Naive thymus-derived CD4-positive, alpha-beta T cell (primary cell): ENCODE measurements around the gene MYO16. TPM values are rescaled to one million over a fixed set of nuclear protein-coding genes. Genes with fewer than 3 reads are reported as not detected.

ENCODE experiments used
- ATAC-seq: fragments of 150-1000 bp; cut with Tn5 transposase; 2 replicates; pipeline ENCODE4 v1.10.0; 2021; ENCODE audit warnings: mild to moderate bottlenecking, moderate library complexity
- CTCF ChIA-PET: fragments of 350-600 bp; sonication (Branson Sonifier 250); formaldehyde crosslinking; loops from one replicate; lab custom pipeline; 2021; ENCODE audit warnings: antibody characterized with exemption; lab: Charles Lee
- POLR2A ChIA-PET: fragments of 350-600 bp; sonication (Branson Sonifier 250); formaldehyde crosslinking; loops from one replicate; lab custom pipeline; 2021; ENCODE audit warnings: antibody characterized with exemption, inconsistent platforms; lab: Charles Lee
- DNase-seq, 9 donors: peaks; one replicate each; pipeline versions ENCODE4 v3.0.0 to v3.0.0-alpha.2; 2020 to 2022; ENCODE audit warnings: mixed read lengths in 1 of 9
- H3K27ac ChIP-seq: one replicate; pipeline ENCODE4 v1.7.0; 2013; ENCODE audit warnings: mild to moderate bottlenecking, low read depth, low read length, moderate library complexity
- H3K27me3 ChIP-seq, 2 donors: one replicate each; pipeline ENCODE4 v1.7.0; 2013; ENCODE audit warnings: low read length in 2 of 2, mild to moderate bottlenecking in 2 of 2, moderate library complexity in 2 of 2; ENCODE audit not compliant: control insufficient read depth in 2 of 2, insufficient read depth in 2 of 2
- H3K36me3 ChIP-seq, 3 experiments: 1 replicate in 2 of 3; 2 replicates in 1 of 3; pipeline ENCODE4 v1.7.0; 2013; ENCODE audit warnings: low read length in 3 of 3, mild to moderate bottlenecking in 3 of 3, moderate library complexity in 1 of 3; ENCODE audit not compliant: insufficient read depth in 3 of 3, control insufficient read depth in 2 of 3
- H3K4me1 ChIP-seq, 2 donors: one replicate each; pipeline ENCODE4 v1.7.0; 2013; ENCODE audit warnings: low read length in 2 of 2, mild to moderate bottlenecking in 2 of 2, moderate library complexity in 1 of 2; ENCODE audit not compliant: control insufficient read depth in 2 of 2, insufficient read depth in 2 of 2
- H3K4me3 ChIP-seq: 2 replicates; pipeline ENCODE4 v1.7.0; 2013; ENCODE audit warnings: mild to moderate bottlenecking, low read length
- H3K9me3 ChIP-seq, 3 experiments: 1 replicate in 2 of 3; 2 replicates in 1 of 3; pipeline ENCODE4 v1.7.0; 2013; ENCODE audit warnings: low read length in 3 of 3; ENCODE audit not compliant: control insufficient read depth in 2 of 3
- H3K27ac Mint-ChIP-seq, 9 donors: one replicate each; pipeline ENCODE4 v1.8.0; 2020 to 2022; ENCODE audit warnings: mixed read lengths in 9 of 9, mild to moderate bottlenecking in 8 of 9, moderate library complexity in 5 of 9, inconsistent platforms in 2 of 9
- H3K27me3 Mint-ChIP-seq, 5 donors: one replicate each; pipeline ENCODE4 v1.8.0; 2021 to 2022; ENCODE audit warnings: mixed read lengths in 5 of 5, mild to moderate bottlenecking in 1 of 5
- H3K36me3 Mint-ChIP-seq, 5 donors: one replicate each; pipeline ENCODE4 v1.8.0; 2020 to 2022; ENCODE audit warnings: mixed read lengths in 5 of 5, mild to moderate bottlenecking in 3 of 5, inconsistent platforms in 1 of 5
- H3K4me1 Mint-ChIP-seq, 7 donors: one replicate each; pipeline ENCODE4 v1.8.0; 2020 to 2022; ENCODE audit warnings: mixed read lengths in 7 of 7, mild to moderate bottlenecking in 3 of 7, inconsistent platforms in 1 of 7
- H3K4me3 Mint-ChIP-seq, 10 donors: one replicate each; pipeline ENCODE4 v1.8.0; 2020 to 2022; ENCODE audit warnings: mild to moderate bottlenecking in 10 of 10, mixed read lengths in 10 of 10, moderate library complexity in 6 of 10, inconsistent platforms in 2 of 10
- H3K9me3 Mint-ChIP-seq, 11 donors: one replicate each; pipeline ENCODE4 v1.8.0; 2020 to 2022; ENCODE audit warnings: mixed read lengths in 11 of 11, mild to moderate bottlenecking in 4 of 11, inconsistent platforms in 1 of 11, moderate library complexity in 1 of 11
- intact Hi-C, 2 donors: fragments of 100-400 bp; cut with micrococcal nuclease; formaldehyde crosslinking; loops; one replicate each; pipeline ENCODE4 v1.15.1; 2023
- polyA plus RNA-seq, 2 donors: library from polyadenylated mRNA; unstranded; fragments of 300-500 nt; fragmentation: Illumina TruSeq; gene quantifications; one replicate each; pipeline ENCODE4 v1.2.3, GENCODE V29; 2021
- total RNA-seq, 6 experiments: library from RNA in 5 of 6; stranded (reverse) in 5 of 6; gene quantifications; 1 replicate in 5 of 6; 2 replicates in 1 of 6; pipeline ENCODE4 v1.2.3 and lab custom pipeline; 2021 to 2026

Gene MYO16
- total and polyA plus RNA-seq, 7 experiments from 2014 or later: 0.10 to 1.4 (median 1.4) TPM; not detected in 4

DNA sequence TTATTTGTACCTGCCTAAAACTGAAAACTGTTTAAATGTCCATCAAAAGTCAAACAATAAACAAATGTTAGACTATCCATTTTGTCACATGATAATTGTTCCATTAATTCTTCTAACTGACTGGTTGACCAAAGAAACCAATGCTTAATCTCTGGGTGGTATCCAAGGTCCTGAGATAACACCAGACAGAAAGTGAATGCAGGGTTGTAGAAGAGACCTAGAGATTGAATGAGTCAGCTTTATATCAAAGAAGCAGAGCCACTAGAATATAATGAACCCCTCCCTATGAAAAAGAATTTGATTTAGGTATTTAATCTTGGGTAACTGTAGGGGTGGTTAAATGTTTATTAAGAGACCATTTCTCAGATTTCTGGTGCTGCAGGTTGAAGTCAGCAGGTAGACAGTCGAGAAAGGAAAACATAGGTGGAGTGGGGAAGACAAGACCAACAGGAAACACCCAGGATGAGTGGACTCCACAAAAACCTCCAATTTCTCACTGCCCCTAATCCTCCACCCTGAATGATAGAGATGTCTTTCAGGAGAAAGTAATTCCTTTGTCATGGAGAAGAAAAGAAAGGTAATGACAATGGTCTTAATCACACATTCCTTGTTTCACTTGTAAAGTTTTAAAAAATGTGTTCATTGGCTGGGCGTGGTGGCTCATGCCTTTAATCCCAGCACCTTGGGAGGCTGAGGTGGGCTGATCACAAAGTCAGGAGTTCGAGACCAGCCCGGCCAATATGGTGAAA is 620.5 kb downstream of the MYO16 start:
- Histone ChIP-seq H3K27me3 (no peaks in the 10 kb centered on the region), H3K4me1 (no peaks in the 10 kb centered on the region), H3K36me3 (no peaks in the 10 kb centered on the region), H3K9me3 (no peaks in the 10 kb centered on the region), H3K4me3 (no peak overlapping the region), H3K27ac (no peak overlapping the region)
- ChIA-PET CTCF (no interaction called here), POLR2A (no interaction called here)
- H3K27me3 Mint-ChIP-seq: peaks cover 0 to 14% (median 9%) of the 10 kb centered on the region in 5 donors
- H3K9me3 Mint-ChIP-seq: peaks cover 0 to 17% (median 4%) of the 10 kb centered on the region in 11 donors
- intact Hi-C loops: no loop called here
- no peaks in the 10 kb centered on the region for H3K36me3 Mint-ChIP-seq
- ATAC-seq (no peak), DNase-seq (no peak)
- no peak overlapping the region for H3K4me3 Mint-ChIP-seq
- no peaks in the 10 kb centered on the region for H3K4me1 Mint-ChIP-seq
- H3K27ac Mint-ChIP-seq: no peak overlapping the region

DNA sequence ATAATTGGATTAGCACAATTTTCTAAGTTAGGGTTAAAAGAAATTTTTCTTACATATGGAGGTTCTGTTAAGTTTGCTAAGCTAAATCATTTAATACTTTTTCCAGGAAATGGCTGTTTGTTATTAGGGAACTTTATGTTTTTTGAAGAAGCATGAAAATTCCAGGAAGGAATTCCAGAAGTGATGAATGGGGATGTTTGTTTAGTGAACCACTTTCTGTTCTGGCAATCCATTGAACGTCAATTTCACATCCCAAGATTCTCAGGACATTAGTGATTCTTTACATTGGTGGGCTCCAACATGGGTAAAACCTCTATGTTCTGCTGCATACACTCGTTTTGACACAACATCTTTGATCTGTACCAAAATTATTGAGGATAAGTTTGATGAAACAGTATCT is 622.5 kb downstream of the MYO16 start:
- Histone ChIP-seq H3K9me3 (no peaks in the 10 kb centered on the region), H3K27me3 (no peaks in the 10 kb centered on the region), H3K4me3 (no peak overlapping the region), H3K36me3 (no peaks in the 10 kb centered on the region), H3K27ac (no peak overlapping the region), H3K4me1 (no peaks in the 10 kb centered on the region)
- Mint-ChIP-seq H3K36me3 (no peaks in the 10 kb centered on the region), H3K4me1 (no peaks in the 10 kb centered on the region), H3K27me3 (peaks cover 0 to 16% (median 6%) of the 10 kb centered on the region in 5 donors), H3K9me3 (peaks cover 0 to 24% (median 5%) of the 10 kb centered on the region in 11 donors), H3K27ac (no peak overlapping the region), H3K4me3 (no peak overlapping the region)
- intact Hi-C loops: no loop called here
- ChIA-PET CTCF (no interaction called here), POLR2A (no interaction called here)
- DNase-seq (no peak), ATAC-seq (no peak)

DNA sequence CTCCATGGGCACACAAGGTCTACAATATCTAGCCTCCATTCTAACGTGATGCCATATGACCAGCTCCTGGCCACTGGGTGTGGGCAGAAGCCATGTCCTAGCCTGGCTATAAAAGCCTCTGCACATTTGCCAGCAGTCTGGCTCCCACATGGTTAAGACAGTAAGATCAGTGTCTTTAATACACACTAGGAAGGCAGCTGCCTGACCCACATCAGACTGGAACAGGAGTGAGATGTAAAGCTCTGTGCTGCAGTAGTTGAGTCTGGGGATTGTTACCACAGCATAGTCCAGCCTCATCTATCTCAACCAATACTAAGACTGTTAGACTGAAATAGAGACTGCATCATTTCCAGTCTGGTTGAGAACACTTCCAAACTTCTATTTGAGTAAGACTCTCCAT is 623.9 kb downstream of the MYO16 start:
- no peak overlapping the region for H3K4me3 ChIP-seq
- no peaks in the 10 kb centered on the region for H3K9me3 ChIP-seq
- DNase-seq (no peak), ATAC-seq (no peak)
- Mint-ChIP-seq H3K36me3 (no peaks in the 10 kb centered on the region), H3K27me3 (peaks cover 0 to 16% (median 9%) of the 10 kb centered on the region in 5 donors), H3K9me3 (peaks cover 0 to 19% (median 5%) of the 10 kb centered on the region in 11 donors), H3K4me3 (no peak overlapping the region), H3K4me1 (no peaks in the 10 kb centered on the region), H3K27ac (no peak overlapping the region)
- H3K27me3 ChIP-seq: no peaks in the 10 kb centered on the region
- intact Hi-C loops: no loop called here
- H3K36me3 ChIP-seq: no peaks in the 10 kb centered on the region
- no peaks in the 10 kb centered on the region for H3K4me1 ChIP-seq
- CTCF ChIA-PET: no interaction called here
- POLR2A ChIA-PET: no interaction called here
- H3K27ac ChIP-seq: no peak overlapping the region

DNA sequence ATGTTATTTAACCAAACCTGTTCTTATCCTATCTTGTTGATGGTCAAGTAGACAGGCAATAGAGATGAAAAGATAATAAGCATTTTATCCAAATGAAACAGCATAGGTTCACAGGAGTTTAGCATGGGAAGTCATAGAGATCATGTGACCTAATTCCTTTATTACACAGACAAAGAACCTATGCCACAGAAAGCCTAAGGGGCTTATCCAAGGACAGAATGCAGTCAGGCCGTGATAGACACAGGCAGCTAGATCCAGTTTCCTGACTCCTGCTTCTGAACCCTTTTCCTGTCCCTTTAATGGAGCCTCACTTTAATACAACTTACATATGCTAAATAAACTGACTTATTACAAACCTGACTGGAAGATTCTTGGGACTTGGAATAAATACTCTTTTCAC is 624.9 kb downstream of the MYO16 start:
- no peak overlapping the region for H3K4me3 Mint-ChIP-seq
- no peak overlapping the region for H3K27ac Mint-ChIP-seq
- H3K36me3 ChIP-seq: no peaks in the 10 kb centered on the region
- DNase-seq (no peak), ATAC-seq (no peak)
- H3K9me3 Mint-ChIP-seq: peaks cover 0 to 11% (median 5%) of the 10 kb centered on the region in 11 donors
- H3K4me1 Mint-ChIP-seq: no peaks in the 10 kb centered on the region
- CTCF ChIA-PET: no interaction called here
- no peaks in the 10 kb centered on the region for H3K9me3 ChIP-seq
- H3K27me3 Mint-ChIP-seq: peaks cover 0 to 16% (median 9%) of the 10 kb centered on the region in 5 donors
- H3K27me3 ChIP-seq: no peaks in the 10 kb centered on the region
- intact Hi-C loops: no loop called here
- no peak overlapping the region for H3K27ac ChIP-seq
- H3K36me3 Mint-ChIP-seq: no peaks in the 10 kb centered on the region
- H3K4me3 ChIP-seq: no peak overlapping the region
- H3K4me1 ChIP-seq: no peaks in the 10 kb centered on the region
- POLR2A ChIA-PET: no interaction called here

DNA sequence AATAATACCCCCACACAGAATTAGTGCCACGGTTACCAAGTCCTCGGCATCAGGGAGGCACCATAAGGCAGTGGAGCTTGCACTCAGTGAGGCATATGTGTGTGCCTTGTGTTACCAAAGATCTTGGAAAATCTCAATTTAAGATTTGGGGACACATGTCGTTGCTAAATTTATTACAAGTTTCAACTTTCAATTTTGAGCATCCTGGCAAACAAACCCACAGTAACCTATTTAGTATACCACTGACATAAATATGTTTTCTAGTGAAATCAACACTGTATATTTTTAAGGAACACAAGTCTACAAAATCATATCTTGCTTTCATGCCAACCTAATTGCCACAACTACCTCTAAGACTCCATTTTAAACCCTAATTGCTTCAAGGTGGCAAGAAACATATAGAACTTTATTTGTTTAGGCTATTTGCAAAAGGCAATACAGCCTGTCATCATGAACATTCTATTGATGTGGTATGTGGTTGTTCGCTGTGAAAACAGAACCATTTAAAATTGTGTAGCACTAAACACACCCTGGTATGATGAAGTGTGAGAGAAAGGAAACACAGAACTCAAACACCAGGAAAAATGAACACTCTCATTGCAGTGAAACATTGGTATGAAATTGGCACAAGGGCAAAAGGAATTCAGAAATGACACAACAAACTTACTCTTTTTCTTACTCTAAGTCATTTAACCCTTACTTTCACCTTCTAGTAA is 625.9 kb downstream of the MYO16 start:
- Mint-ChIP-seq H3K4me1 (no peaks in the 10 kb centered on the region), H3K27ac (no peak overlapping the region), H3K27me3 (peaks cover 0 to 16% (median 9%) of the 10 kb centered on the region in 5 donors), H3K36me3 (no peaks in the 10 kb centered on the region), H3K4me3 (no peak overlapping the region), H3K9me3 (peaks cover 0 to 11% (median 5%) of the 10 kb centered on the region in 11 donors)
- ChIA-PET CTCF (no interaction called here), POLR2A (no interaction called here)
- no peak overlapping the region for H3K27ac ChIP-seq
- H3K27me3 ChIP-seq: no peaks in the 10 kb centered on the region
- ATAC-seq: no peak
- no peak overlapping the region for H3K4me3 ChIP-seq
- no peaks in the 10 kb centered on the region for H3K9me3 ChIP-seq
- H3K4me1 ChIP-seq: no peaks in the 10 kb centered on the region
- intact Hi-C loops: no loop called here
- no peaks in the 10 kb centered on the region for H3K36me3 ChIP-seq
- no peak for DNase-seq

DNA sequence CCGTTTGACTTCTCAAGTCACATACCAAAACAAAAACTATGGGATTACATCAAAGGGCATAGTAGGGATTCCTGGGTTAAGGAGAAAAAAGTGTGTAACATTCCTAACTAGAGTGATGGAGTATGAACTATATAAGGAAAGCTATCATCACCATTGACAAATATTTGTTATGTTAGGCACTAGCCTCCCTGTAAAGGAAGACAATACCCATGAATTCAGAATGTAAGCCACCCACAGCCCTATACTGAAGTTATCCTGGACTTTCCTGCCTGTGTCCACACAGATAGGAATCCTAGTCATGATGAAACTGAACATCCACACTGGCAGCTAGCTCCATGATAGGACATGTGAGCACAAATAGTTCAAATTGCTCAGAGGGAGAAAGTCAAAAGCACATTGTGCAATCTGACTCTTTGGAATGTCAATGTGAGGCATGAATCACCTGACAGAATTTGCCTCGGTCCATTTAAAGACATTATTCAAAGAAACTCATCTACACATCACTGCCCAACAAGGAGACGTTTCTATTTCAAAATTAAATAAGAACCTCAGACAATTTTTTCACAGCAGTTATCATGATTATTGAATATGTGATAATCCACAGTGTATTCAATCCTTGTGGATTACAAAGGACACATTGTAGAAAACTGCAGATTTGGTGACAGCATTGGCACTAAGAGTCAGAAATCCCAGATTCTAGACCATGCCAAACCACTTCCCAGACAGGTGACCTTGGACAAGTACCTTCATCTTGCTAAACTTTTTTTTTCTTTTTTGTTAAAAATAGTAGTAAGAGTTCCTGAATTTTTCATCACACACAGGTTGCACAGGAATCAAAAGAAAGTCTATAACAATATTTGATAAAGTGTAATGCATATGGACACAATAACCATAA is 627.7 kb downstream of the MYO16 start:
- no peaks in the 10 kb centered on the region for H3K27me3 ChIP-seq
- no peaks in the 10 kb centered on the region for H3K9me3 ChIP-seq
- Mint-ChIP-seq H3K4me3 (no peak overlapping the region), H3K9me3 (peaks cover 0 to 13% (median 7%) of the 10 kb centered on the region in 11 donors), H3K4me1 (no peaks in the 10 kb centered on the region), H3K27ac (no peak overlapping the region), H3K36me3 (no peaks in the 10 kb centered on the region), H3K27me3 (peaks cover 0 to 16% (median 9%) of the 10 kb centered on the region in 5 donors)
- intact Hi-C loops: no loop called here
- DNase-seq (no peak), ATAC-seq (no peak)
- H3K36me3 ChIP-seq: no peaks in the 10 kb centered on the region
- H3K27ac ChIP-seq: no peak overlapping the region
- H3K4me3 ChIP-seq: no peak overlapping the region
- H3K4me1 ChIP-seq: no peaks in the 10 kb centered on the region
- ChIA-PET POLR2A (no interaction called here), CTCF (no interaction called here)
